Measurements from ENCODE around the gene HSD17B8. TPM values are rescaled to one million over a fixed set of nuclear protein-coding genes. Genes with fewer than 3 reads are reported as not detected.

Gene HSD17B8
- total and polyA plus RNA-seq, 8 donors: 20.9 to 47.4 (median 34.5) TPM

GRCh38 chr6:33250731-33251130 is 46.3 kb downstream of the HSD17B8 start:
- Histone ChIP-seq H3K27me3 (no peaks in the 10 kb centered on the region), H3K27ac (no peak overlapping the region), H3K4me3 (no peak overlapping the region), H3K36me3 (peaks cover 0 to 5% (median 0%) of the 10 kb centered on the region in 3 donors), H3K9me3 (no peaks in the 10 kb centered on the region), H3K4me1 (peaks cover 0 to 6% (median 0%) of the 10 kb centered on the region in 3 donors)
- DNase-seq (no peak), ATAC-seq (no peak), FAIRE-seq (no peak)
- 93 to 96% methylated on average over 13 of the region's 13 CpGs for WGBS, 2 donors
- intact Hi-C loops (cut with DNase I): no loop called here
- no peak for TF ChIP-seq CTCF (IDR thresholded peaks at IDR 0.05)

- intact Hi-C loops (cut with DNase I): no loop called here
- H3K4me1 ChIP-seq: peaks cover 0 to 6% (median 0%) of the 10 kb centered on the region in 3 donors
- H3K27me3 ChIP-seq: no peaks in the 10 kb centered on the region
- WGBS, 2 donors: 81 to 88% methylated on average over 6 of the region's 6 CpGs
- no peak for TF ChIP-seq CTCF (IDR thresholded peaks at IDR 0.05)
- H3K27ac ChIP-seq: no peak overlapping the region
- H3K36me3 ChIP-seq: peaks cover 0 to 5% (median 0%) of the 10 kb centered on the region in 3 donors
- DNase-seq: no peak
- no peaks in the 10 kb centered on the region for H3K9me3 ChIP-seq
- no peak for FAIRE-seq
- no peak for ATAC-seq
- no peak overlapping the region for H3K4me3 ChIP-seq
These were observed 47.0 kb downstream of the HSD17B8 start for GRCh38 chr6:33251395-33252012.

- peaks cover 0 to 6% (median 0%) of the 10 kb centered on the region in 3 donors for H3K4me1 ChIP-seq
- peaks cover 0 to 9% (median 5%) of the 10 kb centered on the region in 3 donors for H3K36me3 ChIP-seq
- H3K4me3 ChIP-seq: no peak overlapping the region
- no peak overlapping the region for H3K27ac ChIP-seq
- H3K27me3 ChIP-seq: no peaks in the 10 kb centered on the region
- DNase-seq (no peak), FAIRE-seq (no peak), ATAC-seq (no peak)
- H3K9me3 ChIP-seq: no peaks in the 10 kb centered on the region
- no peak for TF ChIP-seq CTCF (IDR thresholded peaks at IDR 0.05)
- intact Hi-C loops (cut with DNase I): no loop called here
These were observed 48.3 kb downstream of the HSD17B8 start for GRCh38 chr6:33252759-33253158.

GRCh38 chr6:33254591-33254990 is 50.1 kb downstream of the HSD17B8 start:
- intact Hi-C loops (cut with DNase I): no loop called here
- no peak for FAIRE-seq
- Histone ChIP-seq H3K36me3 (peaks cover 0 to 9% (median 5%) of the 10 kb centered on the region in 3 donors), H3K4me3 (no peak overlapping the region), H3K27ac (no peak overlapping the region), H3K9me3 (no peaks in the 10 kb centered on the region), H3K4me1 (peaks cover 0 to 6% (median 0%) of the 10 kb centered on the region in 3 donors), H3K27me3 (no peaks in the 10 kb centered on the region)
- DNase-seq: no peak
- no peak for ATAC-seq
- WGBS, 2 donors: 91 to 95% methylated on average over 4 of the region's 4 CpGs
- TF ChIP-seq CTCF (IDR thresholded peaks at IDR 0.05): no peak

Small RNA genes within 50 kb of the gene (microRNA-seq; reads per million reads assigned to microRNA genes)
- gene MIR219A1: 6.2 to 6.8 reads per million in 2 donors

Other genes starting within 250 kb of the HSD17B8 start
- 10 to 100 TPM; 50.5 to 98.4 (median 80.2) TPM for gene BRD2, start 236.1 kb upstream of the HSD17B8 start, total RNA-seq
- gene BRD2, start 236.1 kb upstream of the HSD17B8 start, polyA plus RNA-seq: 100 to 1,000 TPM in 1 of 2 donors, 10 to 100 TPM in 1; 94.3 to 128 TPM
- 10 to 100 TPM in 1 of 6 donors, 1 to 10 TPM in 3, under 1 TPM in 2; 0.60 to 16.5 (median 2.2) TPM for gene HLA-DOA, start 195.1 kb upstream of the HSD17B8 start, total RNA-seq
- under 1 TPM; 0.38 to 0.46 TPM for gene HLA-DOA, start 195.1 kb upstream of the HSD17B8 start, polyA plus RNA-seq
- gene HLA-DPA1, start 131.0 kb upstream of the HSD17B8 start, total RNA-seq: 100 to 1,000 TPM in 1 of 6 donors, 10 to 100 TPM in 2, 1 to 10 TPM in 3; 8.7 to 162 (median 13.5) TPM
- 1 to 10 TPM; 5.5 to 9.1 TPM for gene HLA-DPA1, start 131.0 kb upstream of the HSD17B8 start, polyA plus RNA-seq
- gene HLA-DPB1, start 128.7 kb upstream of the HSD17B8 start, total RNA-seq: 100 to 1,000 TPM in 1 of 6 donors, 10 to 100 TPM in 5; 11.8 to 156 (median 23.3) TPM
- 10 to 100 TPM; 16.7 to 20.8 TPM for gene HLA-DPB1, start 128.7 kb upstream of the HSD17B8 start, polyA plus RNA-seq
- gene COL11A2, start 12.2 kb upstream of the HSD17B8 start, total RNA-seq: under 1 TPM; 0.15 to 0.75 (median 0.36) TPM
- 1 to 10 TPM; 2.9 to 3.1 TPM for gene COL11A2, start 12.2 kb upstream of the HSD17B8 start, polyA plus RNA-seq
- 10 to 100 TPM; 20.1 to 30.9 (median 21.9) TPM for gene RXRB, start 4.0 kb upstream of the HSD17B8 start, total RNA-seq
- gene RXRB, start 4.0 kb upstream of the HSD17B8 start, polyA plus RNA-seq: 10 to 100 TPM; 48.8 to 68.3 TPM
- 10 to 100 TPM; 41.6 to 87.5 (median 64.5) TPM for gene SLC39A7, start 3.8 kb upstream of the HSD17B8 start, total RNA-seq
- gene SLC39A7, start 3.8 kb upstream of the HSD17B8 start, polyA plus RNA-seq: 100 to 1,000 TPM in 1 of 2 donors, 10 to 100 TPM in 1; 53.9 to 111 TPM
- gene RING1, start 3.8 kb downstream of the HSD17B8 start, total RNA-seq: 10 to 100 TPM; 15.0 to 28.0 (median 20.1) TPM
- 10 to 100 TPM; 47.4 to 57.6 TPM for gene RING1, start 3.8 kb downstream of the HSD17B8 start, polyA plus RNA-seq
- 10 to 100 TPM; 23.2 to 37.5 (median 24.8) TPM for gene VPS52, start 67.2 kb downstream of the HSD17B8 start, total RNA-seq
- 10 to 100 TPM; 50.1 to 62.2 TPM for gene VPS52, start 67.2 kb downstream of the HSD17B8 start, polyA plus RNA-seq
- 1,000 to 10,000 TPM; 1,052 to 2,464 (median 1,700) TPM for gene RPS18, start 67.4 kb downstream of the HSD17B8 start, total RNA-seq
- 1,000 to 10,000 TPM; 2,817 to 3,510 TPM for gene RPS18, start 67.4 kb downstream of the HSD17B8 start, polyA plus RNA-seq
- gene B3GALT4, start 72.5 kb downstream of the HSD17B8 start, total RNA-seq: 1 to 10 TPM; 2.1 to 5.4 (median 2.6) TPM
- 1 to 10 TPM; 5.6 to 8.7 TPM for gene B3GALT4, start 72.5 kb downstream of the HSD17B8 start, polyA plus RNA-seq
- gene WDR46, start 84.6 kb downstream of the HSD17B8 start, total RNA-seq: 10 to 100 TPM; 17.7 to 28.8 (median 26.2) TPM
- gene WDR46, start 84.6 kb downstream of the HSD17B8 start, polyA plus RNA-seq: 10 to 100 TPM; 90.1 to 96.8 TPM
- 10 to 100 TPM in 5 of 6 donors, 1 to 10 TPM in 1; 9.7 to 19.9 (median 19.0) TPM for gene PFDN6, start 84.9 kb downstream of the HSD17B8 start, total RNA-seq
- 100 to 1,000 TPM in 1 of 2 donors, 10 to 100 TPM in 1; 76.2 to 119 TPM for gene PFDN6, start 84.9 kb downstream of the HSD17B8 start, polyA plus RNA-seq
- 10 to 100 TPM; 24.5 to 70.8 (median 30.2) TPM for gene RGL2, start 94.3 kb downstream of the HSD17B8 start, total RNA-seq
- 100 to 1,000 TPM in 1 of 2 donors, 10 to 100 TPM in 1; 87.3 to 121 TPM for gene RGL2, start 94.3 kb downstream of the HSD17B8 start, polyA plus RNA-seq
- gene TAPBP, start 109.4 kb downstream of the HSD17B8 start, total RNA-seq: 100 to 1,000 TPM in 2 of 6 donors, 10 to 100 TPM in 4; 31.0 to 152 (median 41.2) TPM
- gene TAPBP, start 109.4 kb downstream of the HSD17B8 start, polyA plus RNA-seq: 10 to 100 TPM; 28.0 to 60.6 TPM
- 10 to 100 TPM in 2 of 6 donors, 1 to 10 TPM in 4; 6.7 to 13.1 (median 9.3) TPM for gene ZBTB22, start 113.1 kb downstream of the HSD17B8 start, total RNA-seq
- gene ZBTB22, start 113.1 kb downstream of the HSD17B8 start, polyA plus RNA-seq: 10 to 100 TPM; 10.8 to 14.3 TPM
- 10 to 100 TPM; 12.9 to 22.5 (median 15.6) TPM for gene DAXX, start 118.3 kb downstream of the HSD17B8 start, total RNA-seq
- 10 to 100 TPM; 18.1 to 24.6 TPM for gene DAXX, start 118.3 kb downstream of the HSD17B8 start, polyA plus RNA-seq
- 1 to 10 TPM in 1 of 6 donors, under 1 TPM in 5; 0.14 to 1.5 (median 0.52) TPM for gene KIFC1, start 187.2 kb downstream of the HSD17B8 start, total RNA-seq
- gene KIFC1, start 187.2 kb downstream of the HSD17B8 start, polyA plus RNA-seq: under 1 TPM; 0.19 to 0.42 TPM
- 10 to 100 TPM; 28.5 to 68.0 (median 47.2) TPM for gene PHF1, start 206.4 kb downstream of the HSD17B8 start, total RNA-seq
- 100 to 1,000 TPM; 143 to 192 TPM for gene PHF1, start 206.4 kb downstream of the HSD17B8 start, polyA plus RNA-seq
- 10 to 100 TPM; 65.0 to 99.6 (median 78.1) TPM for gene CUTA, start 213.5 kb downstream of the HSD17B8 start, total RNA-seq
- 100 to 1,000 TPM in 1 of 2 donors, 10 to 100 TPM in 1; 96.7 to 204 TPM for gene CUTA, start 213.5 kb downstream of the HSD17B8 start, polyA plus RNA-seq
- gene SYNGAP1, start 215.4 kb downstream of the HSD17B8 start, total RNA-seq: 10 to 100 TPM in 1 of 6 donors, 1 to 10 TPM in 5; 4.6 to 11.0 (median 5.6) TPM
- 10 to 100 TPM in 1 of 2 donors, 1 to 10 TPM in 1; 8.3 to 16.4 TPM for gene SYNGAP1, start 215.4 kb downstream of the HSD17B8 start, polyA plus RNA-seq
- gene ZBTB9, start 249.9 kb downstream of the HSD17B8 start, total RNA-seq: 1 to 10 TPM; 1.7 to 4.7 (median 3.6) TPM
- gene ZBTB9, start 249.9 kb downstream of the HSD17B8 start, polyA plus RNA-seq: 1 to 10 TPM; 1.7 to 3.6 TPM

All from pancreas (tissue), 10 donors.